ENCODE results near the gene WDR81.

WDR81 gene

DNA sequence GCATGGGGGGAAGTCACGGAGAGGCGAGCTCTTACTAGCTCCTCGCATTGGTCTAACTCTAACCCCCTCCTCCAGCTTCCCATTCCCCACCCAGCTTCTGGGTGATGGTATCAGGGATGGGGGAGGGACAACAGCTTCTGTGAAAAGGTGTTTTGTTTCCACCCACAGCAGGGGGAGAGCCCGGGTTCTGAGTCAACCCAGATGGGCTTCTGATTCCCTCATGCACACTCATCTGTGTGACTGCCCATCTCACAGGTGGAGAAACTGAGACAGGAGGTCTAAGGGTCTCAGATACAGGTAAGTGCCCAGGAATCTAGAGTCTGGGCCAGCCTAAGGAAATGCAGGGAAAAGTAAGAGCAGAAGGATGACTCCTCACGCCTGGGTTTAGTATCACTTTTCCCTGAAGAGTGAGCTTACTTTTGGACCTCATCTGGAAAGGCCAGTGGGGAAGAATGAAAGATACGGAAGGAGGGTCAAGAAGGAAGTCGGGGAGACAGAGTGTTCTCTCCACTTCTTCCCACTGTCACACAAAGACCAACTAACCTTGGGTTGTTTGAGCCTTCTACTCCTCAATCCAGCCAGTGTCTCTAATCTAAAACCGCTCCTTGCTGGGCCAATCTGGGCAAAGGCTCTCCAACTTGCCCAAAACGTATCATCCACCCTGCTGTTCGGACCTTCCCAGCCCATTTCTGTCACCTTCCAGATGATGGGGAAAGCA is 11.2 kb upstream of the WDR81 start:
- no peak for DNase-seq

DNA sequence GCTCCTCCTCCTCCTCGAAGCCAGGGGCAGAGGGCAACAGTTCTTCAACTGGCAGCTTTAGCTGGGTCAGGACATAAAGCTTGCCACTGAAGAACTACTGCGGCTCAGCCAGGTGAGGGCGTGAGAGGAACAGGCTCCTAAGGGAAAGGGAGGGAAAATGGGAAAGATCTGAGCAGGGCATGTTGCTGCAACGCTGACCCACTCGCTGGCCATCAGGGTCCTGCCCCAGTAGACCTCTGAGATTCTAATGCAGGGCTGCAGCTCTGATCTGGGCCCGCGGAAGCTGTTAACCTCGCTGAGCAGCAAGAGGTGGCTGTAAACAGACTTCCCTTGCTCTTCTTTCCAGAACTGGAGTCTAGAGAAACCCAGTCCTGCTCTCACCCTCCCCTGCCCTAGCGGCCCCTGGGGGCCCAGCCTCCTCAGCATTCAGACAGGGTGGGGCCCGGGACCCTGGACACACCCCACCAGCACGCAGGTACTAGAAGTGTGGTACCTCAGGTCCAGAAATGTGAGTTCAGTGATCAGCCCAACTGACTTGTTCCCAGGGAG is 10.6 kb upstream of the WDR81 start:
- DNase-seq = no peak

DNA sequence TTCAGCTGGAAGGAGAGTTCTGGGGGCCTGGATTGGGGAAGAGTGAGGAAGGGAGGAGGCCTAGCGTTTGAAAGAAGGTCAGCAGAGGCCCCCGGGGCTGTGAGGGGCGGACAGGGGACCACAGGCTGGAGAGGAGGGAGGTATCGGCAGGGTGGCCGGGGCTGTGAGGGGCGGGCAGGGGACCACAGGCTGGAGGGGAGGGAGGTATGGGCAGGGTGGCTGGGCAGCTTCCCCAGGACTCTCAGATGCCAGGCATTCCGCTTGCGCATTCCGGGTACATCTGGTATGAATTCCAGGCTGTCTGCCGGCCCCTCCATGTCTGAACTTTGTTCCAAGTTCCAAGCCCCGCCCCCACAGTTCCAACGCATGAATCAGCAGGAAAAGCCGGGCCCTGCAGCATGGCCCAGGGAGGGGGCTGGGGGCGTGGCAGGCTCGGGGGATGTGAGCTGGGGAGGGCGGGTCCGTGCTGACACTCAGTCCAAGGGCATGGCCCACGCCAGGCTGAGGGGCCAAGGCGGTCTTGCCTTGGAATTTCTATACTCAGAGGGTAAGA is 10.0 kb upstream of the WDR81 start:
- DNase-seq = peak; percentile 72 to 73

DNA sequence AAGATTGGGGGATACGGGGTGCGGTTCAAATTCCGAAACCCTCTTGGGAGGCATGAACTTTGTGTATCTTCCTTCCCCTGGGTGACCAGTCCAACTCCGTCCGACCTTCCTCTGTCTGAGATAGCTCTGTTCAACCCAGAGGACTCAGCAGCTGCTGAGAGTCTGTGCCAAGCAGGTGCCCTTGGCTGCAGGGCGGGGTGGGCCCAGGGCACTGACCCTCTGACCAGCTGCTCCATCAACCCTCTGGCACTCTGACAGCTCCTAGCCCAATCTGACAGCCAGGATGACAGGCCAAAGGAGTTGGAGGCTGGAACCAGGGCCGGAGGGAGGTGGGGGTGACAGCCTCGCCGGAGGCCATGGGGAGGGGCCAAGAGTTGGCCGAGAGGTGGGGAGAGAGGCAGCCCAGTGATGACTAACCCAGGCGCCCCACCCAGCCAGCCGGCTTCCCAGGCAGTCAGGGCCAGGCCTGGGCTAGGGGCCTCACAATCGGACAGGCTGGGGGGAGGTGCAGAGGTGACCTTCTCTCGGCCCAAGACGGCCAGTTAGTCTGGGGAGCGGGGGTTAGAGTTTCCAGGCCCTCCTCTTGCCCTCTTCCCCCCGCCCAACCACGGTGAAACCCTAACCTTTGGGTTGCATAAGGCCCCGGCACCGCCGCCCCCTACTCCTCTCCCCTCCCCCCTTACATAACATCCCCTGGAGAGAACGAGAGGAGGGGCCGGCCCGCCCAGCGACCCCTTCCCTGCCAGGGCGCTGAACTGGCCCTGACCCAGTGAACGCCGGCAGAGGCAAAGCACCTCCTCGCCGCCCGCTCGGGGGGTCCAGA is 9.3 kb upstream of the WDR81 start:
- DNase-seq = peak; percentile 57 to 60

DNA sequence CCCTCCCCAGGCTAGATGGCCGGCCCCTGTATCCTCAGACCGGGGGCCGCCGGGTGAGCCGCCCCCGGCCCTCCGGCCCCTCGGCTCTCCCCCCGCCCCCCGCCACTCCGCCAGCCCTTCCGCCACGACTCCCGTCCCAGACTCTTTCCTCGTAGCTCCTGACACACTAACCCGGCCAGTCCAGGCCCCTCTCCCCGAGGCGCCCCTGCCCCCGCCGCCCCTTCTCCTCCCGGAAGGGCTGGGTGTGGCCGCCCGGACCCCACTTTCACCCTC is 8.8 kb upstream of the WDR81 start:
- no peak for DNase-seq

DNA sequence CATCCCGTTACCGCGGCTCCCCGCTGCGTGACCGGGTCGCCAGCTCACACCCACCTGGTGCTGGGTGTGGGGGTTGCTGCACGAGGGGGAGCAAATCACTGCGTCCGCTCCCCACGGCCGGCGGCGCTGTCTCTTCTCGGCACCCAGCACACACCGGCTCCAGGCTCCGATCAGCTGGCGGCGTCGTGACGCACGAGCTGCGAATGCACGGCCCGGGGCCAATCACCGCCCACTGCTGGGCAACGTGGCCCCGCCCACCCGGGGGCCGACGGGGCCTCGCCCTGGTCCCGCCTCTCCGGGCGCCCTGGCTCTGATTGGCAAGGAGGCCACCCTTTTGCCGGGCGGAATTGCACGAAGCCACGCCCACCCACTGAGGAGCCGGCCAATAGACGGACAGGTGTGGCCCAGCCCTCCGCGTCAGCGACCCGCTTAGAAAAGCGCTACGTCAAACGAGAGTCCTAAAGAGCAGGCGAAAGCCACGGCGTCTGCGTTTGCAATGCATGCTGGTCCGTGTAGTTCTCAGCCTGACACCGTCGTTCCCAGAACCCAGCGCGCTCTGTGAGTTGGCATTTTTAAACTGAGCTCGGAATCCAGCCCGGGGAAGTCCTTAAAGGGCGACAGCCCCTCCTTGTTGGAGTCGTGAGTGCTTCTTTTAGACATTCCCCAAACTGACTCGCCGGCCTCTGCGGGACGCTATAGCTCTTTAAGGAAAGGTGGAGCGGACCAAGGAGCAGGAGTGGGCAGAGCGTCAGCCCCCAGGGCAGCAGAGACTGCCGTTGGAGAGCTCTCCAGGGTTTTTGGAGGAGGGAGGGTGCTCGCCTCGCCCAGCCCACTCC is 8.2 kb upstream of the WDR81 start:
- DNase-seq = peak; percentile 100

DNA sequence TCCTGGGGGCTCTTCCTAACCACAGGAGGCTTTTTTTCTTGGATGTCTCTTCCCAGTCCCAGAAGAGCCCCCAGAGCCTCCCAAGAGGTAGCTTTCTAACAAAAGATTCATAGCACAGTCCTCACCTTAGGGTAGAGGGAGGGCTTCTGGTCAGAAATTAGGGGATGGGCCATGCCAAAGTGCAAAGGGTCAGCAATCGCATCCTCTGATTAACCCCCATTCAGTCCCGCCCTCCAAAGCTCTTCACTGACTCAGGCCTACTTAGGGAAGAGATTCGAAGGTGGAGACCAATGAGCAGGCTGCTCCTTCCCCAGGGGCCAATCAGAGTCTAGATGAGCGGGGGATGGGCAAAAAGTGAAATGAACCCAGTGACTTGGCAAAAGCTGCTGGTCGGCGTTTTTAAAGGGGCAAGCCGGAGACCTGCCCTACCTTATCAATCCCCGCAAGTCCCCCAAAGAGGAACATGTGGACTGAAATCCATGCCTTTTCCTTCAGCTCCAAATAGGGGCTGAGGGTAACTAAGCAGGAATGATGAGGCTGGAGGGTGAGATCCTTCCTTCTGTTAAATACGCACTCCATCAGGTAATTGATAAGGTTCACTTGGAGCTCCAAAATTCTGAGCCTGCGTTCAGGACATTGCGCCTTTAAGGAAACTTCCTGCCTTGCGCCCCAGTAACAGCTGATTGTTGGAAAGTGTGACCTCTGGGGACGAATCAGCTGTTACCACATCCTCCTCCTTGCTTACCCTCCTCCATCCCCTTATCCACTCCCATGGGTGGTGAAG is 7.4 kb upstream of the WDR81 start:
- DNase-seq = peak; percentile 99

DNA sequence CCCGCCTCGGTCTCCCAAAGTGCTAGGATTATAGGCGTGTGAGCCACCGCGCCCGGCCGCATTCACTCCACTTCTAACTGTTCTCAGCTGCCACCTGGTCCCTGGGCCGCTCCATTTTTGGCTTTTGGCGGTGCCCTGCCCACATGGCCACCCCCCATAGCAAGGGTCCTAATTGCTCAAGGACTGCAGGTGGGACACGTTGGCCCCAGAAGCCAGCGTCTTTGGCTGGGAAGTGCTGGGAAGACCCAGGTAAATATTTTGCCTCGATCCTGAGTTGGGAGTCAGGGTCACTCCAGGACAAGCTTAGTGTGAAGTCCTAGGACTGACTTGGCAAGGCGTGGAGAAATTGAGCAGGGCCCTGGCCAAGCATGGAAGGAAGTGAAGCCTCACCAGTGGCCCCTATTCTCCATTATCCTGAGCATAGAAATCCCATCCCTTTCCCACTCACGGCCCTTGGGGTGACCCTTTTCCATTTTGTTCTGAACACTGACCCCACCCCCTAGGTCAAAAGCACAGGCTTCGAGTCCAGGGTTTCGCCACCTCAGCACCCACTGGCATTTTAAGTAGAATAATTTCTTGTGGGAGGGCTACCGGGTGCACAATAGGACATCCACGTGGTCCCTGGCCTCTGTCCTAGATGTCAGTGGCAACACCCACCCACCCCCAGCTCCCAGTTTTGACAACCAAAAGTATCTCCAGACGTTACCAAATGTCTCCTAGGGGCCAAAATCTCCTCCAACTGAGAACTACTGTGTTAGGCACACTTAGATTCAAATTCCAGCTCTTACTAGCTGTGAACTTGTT is 5.9 kb upstream of the WDR81 start:
- DNase-seq = peak; percentile 23 to 48

DNA sequence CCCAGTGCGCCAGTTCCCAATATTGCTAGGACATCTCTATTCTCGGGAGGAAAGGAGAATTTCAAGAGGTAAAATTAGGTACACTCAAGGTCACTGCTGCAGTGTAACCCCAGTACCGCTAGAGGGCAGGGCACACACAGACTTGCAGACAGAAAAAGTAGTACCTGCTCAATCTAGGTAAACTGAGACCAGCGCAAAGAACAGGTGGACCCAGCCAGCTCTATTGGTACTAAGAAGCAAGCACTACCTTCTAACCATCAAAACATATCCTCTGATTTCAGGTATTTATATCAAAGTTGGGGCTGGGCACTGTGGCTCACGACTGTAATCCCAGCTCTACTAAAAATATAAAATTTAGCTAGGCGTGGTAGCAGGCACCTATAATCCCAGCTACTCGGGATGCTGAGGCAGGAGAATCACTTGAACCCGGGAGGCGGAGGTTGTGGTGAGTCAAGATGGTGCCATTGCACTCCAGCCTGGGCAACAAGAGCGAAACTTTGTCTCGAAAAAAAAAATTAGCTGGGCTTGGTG is 3.6 kb upstream of the WDR81 start:
- peak; percentile 62 to 72 for DNase-seq

DNA sequence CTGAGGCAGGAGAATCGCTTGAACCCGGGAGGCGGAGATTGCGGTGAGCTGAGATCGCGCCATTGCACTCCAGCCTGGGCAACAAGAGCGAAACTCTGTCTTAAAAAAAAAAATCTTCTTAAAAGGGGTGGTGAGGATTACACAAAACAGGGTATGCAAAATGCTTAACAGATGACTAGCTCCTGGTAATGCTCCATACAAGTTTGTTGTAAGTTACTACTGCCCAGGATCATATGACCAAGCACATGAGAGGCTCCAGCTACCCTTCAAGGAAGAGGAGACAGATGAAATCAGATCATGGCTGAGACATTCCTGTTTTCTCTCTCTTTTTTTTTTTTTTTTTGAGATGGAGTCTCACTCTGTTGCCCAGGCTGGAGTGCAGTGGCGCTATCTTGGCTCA is 2.5 kb upstream of the WDR81 start:
- peak; percentile 52 to 72 for DNase-seq

DNA sequence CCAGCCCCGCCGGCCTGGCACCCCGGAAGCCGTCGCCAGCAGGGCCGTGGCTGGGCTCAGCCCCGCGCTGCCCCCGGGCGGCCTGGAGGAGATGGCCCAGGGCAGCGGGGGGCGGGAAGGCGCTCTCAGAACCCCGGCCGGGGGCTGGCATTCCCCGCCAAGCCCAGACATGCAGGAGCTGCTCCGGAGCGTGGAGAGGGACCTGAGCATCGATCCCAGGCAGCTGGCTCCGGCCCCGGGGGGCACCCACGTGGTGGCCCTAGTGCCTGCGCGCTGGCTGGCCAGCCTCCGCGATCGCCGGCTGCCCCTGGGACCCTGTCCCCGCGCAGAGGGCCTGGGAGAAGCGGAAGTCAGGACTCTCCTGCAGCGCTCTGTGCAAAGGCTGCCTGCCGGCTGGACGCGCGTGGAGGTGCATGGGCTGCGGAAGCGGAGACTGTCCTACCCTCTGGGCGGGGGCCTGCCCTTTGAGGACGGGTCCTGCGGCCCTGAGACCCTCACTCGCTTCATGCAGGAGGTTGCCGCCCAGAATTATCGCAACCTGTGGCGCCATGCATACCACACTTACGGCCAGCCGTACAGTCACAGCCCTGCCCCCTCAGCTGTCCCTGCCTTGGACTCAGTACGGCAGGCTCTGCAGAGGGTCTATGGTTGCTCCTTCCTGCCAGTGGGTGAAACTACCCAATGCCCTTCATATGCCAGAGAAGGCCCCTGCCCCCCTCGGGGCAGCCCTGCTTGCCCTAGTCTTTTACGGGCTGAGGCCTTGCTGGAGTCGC is 551 bp downstream of the WDR81 start:
- DNase-seq = peak; percentile 58 to 80

DNA sequence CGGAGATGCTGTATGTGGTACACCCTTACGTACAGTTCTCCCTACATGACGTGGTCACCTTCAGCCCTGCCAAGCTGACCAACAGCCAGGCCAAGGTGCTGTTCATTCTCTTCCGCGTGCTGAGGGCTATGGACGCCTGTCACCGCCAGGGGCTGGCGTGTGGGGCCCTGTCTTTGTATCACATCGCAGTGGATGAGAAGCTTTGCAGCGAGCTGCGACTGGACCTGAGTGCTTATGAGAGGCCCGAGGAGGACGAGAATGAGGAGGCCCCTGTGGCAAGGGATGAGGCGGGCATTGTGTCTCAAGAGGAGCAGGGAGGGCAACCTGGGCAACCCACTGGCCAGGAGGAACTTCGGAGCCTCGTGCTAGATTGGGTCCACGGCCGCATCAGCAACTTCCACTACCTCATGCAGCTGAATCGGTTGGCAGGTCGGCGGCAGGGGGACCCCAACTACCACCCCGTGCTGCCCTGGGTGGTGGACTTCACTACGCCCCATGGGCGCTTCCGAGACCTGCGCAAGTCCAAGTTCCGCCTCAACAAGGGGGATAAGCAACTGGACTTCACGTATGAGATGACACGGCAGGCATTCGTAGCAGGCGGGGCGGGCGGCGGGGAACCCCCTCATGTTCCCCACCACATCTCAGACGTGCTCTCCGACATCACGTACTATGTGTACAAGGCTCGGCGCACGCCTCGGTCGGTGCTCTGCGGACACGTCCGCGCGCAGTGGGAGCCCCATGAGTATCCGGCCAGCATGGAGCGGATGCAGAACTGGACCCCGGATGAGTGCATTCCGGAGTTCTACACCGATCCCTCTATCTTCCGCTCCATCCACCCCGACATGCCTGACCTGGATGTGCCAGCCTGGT is 1.4 kb downstream of the WDR81 start:
- DNase-seq = no peak

DNA sequence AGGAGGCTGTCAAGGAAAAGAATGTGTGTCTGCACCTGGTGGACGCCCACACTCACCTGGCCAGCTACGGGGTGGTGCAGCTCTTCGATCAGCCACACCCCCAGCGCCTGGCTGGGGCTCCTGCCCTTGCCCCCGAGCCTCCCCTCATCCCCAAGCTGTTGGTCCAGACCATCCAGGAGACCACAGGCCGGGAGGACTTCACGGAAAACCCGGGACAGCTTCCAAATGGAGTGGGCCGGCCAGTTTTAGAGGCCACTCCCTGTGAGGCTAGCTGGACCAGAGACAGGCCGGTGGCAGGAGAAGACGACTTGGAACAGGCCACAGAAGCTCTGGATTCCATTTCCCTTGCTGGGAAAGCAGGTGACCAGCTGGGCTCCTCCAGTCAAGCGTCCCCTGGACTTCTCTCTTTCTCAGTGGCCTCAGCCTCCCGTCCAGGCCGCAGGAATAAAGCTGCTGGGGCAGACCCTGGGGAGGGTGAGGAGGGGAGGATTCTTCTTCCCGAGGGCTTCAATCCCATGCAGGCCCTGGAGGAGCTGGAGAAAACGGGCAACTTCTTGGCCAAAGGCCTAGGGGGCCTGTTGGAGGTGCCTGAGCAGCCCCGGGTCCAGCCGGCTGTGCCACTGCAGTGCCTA is 2.2 kb downstream of the WDR81 start:
- no peak for DNase-seq

DNA sequence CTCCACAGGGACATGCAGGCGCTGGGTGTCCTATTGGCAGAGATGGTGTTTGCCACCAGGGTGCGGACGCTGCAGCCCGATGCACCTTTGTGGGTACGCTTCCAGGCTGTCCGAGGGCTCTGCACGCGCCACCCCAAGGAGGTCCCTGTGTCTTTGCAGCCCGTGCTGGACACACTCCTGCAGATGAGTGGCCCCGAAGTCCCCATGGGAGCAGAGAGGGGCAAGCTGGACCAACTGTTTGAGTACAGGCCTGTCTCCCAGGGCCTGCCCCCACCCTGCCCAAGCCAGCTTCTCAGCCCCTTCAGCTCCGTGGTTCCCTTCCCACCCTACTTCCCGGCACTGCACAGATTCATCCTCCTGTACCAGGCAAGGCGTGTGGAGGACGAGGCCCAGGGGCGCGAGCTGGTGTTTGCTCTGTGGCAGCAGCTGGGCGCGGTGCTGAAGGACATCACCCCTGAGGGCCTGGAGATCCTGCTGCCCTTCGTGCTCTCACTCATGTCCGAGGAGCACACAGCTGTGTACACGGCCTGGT is 2.8 kb downstream of the WDR81 start:
- DNase-seq = no peak

DNA sequence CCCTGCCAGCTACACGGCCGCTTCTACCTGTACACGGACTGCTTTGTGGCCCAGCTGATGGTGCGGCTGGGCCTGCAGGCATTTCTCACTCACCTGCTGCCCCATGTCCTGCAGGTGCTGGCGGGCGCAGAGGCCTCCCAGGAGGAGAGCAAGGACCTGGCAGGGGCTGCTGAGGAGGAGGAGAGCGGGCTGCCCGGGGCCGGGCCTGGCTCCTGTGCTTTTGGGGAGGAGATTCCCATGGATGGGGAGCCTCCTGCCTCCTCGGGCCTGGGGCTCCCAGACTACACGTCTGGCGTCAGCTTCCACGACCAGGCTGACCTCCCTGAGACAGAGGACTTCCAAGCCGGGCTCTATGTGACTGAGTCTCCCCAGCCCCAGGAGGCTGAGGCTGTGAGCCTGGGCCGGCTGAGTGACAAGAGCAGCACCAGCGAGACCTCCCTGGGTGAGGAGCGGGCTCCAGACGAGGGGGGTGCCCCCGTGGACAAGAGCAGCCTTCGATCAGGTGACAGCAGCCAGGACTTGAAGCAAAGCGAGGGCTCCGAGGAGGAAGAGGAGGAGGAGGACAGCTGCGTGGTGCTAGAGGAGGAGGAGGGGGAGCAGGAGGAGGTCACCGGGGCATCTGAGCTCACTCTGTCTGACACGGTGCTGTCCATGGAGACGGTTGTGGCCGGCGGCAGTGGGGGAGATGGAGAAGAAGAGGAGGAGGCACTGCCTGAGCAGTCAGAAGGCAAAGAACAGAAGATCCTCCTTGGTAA is 3.5 kb downstream of the WDR81 start:
- no peak for DNase-seq

DNA sequence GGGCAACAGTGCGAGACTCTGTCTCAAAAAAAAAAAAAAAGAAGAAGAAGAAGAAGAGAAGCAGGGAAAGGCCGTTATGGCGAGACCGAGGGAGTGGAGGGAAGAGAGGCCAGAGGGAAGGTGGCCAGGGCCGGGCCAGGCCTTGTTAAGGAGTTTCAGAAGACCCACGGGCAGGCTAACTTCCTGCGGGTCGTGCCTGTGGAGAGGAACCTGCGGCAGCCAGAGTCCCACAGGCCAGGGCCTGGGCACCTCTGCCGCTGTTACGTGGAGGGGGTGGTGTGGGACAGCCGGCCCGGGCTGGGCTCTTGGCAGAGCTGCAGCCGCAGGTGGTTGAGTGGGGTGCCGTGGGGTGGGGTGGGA is 5.4 kb downstream of the WDR81 start:
- peak; percentile 13 to 32 for DNase-seq
